SK-N-SH (cell line): ENCODE results near the gene TRPM2. TPM values are rescaled to one million over a fixed set of nuclear protein-coding genes. Genes with fewer than 3 reads are reported as not detected.

ENCODE experiments used
- CTCF ChIA-PET: fragments of 300-600, 350-600 bp; formaldehyde crosslinking; extraction: SDS; loops from one replicate; lab custom pipeline; 2021; lab: Yijun Ruan, JAX
- POLR2A ChIA-PET: fragments of 350-600 bp; sonication (Branson Sonifier 250); formaldehyde crosslinking; extraction: SDS; loops from one replicate; lab custom pipeline; 2020; ENCODE audit warnings: antibody characterized with exemption, inconsistent platforms; lab: Yijun Ruan, JAX
- DNase-seq: peaks from one replicate; pipeline ENCODE4 v3.0.0; 2012
- H2AFZ ChIP-seq: fragments of 200-600 bp; sonication (generic); 2 replicates; pipeline ENCODE4 v1.8.1; 2016; ENCODE audit warnings: antibody characterized with exemption, mild to moderate bottlenecking, low read depth
- H3F3A ChIP-seq: fragments of 200-600 bp; sonication (generic); replicated peaks from 2 replicates; pipeline ENCODE3; 2016; ENCODE audit warnings: antibody characterized with exemption, mild to moderate bottlenecking; ENCODE audit not compliant: insufficient read depth
- H3K27ac ChIP-seq, 2 experiments: fragments of 200-500 bp in 1 of 2; fragments of 200-600 bp in 1 of 2; sonication (Bioruptor generic) in 1 of 2; sonication (generic), shearing (Covaris generic) in 1 of 2; 2 replicates each; pipeline versions ENCODE4 v1.5.1 to v1.6.1; 2014 to 2016; ENCODE audit warnings: low read depth in 2 of 2, inconsistent platforms in 1 of 2, low read length in 1 of 2, mild to moderate bottlenecking in 1 of 2, mixed read lengths in 1 of 2
- H3K27me3 ChIP-seq: fragments of 200-600 bp; sonication (generic), shearing (Covaris generic); 2 replicates; pipeline ENCODE4 v1.6.1; 2016; ENCODE audit warnings: mixed run types; ENCODE audit not compliant: insufficient read depth
- H3K36me3 ChIP-seq, 2 experiments: fragments of 200-500 bp in 1 of 2; fragments of 200-600 bp in 1 of 2; sonication (Bioruptor generic) in 1 of 2; sonication (generic) in 1 of 2; replicated peaks in 1 of 2; 2 replicates each; pipeline versions ENCODE3 to v1.5.1; 2014 to 2016; ENCODE audit warnings: low read length in 1 of 2, mild to moderate bottlenecking in 1 of 2; ENCODE audit not compliant: insufficient read depth in 2 of 2, control insufficient read depth in 1 of 2
- H3K4me1 ChIP-seq, 2 experiments: fragments of 200-500 bp in 1 of 2; fragments of 200-600 bp in 1 of 2; sonication (Bioruptor generic) in 1 of 2; sonication (generic), shearing (Covaris generic) in 1 of 2; 2 replicates each; pipeline versions ENCODE4 v1.5.1 to v1.6.1; 2014 to 2016; ENCODE audit warnings: low read depth in 1 of 2, low read length in 1 of 2, mixed run types in 1 of 2; ENCODE audit not compliant: insufficient read depth in 2 of 2, control insufficient read depth in 1 of 2
- H3K4me2 ChIP-seq: fragments of 200-600 bp; sonication (generic), shearing (Covaris generic); 2 replicates; pipeline ENCODE4 v1.6.1; 2017; ENCODE audit warnings: mixed run types
- H3K4me3 ChIP-seq, 2 experiments: fragments of 200-500 bp in 1 of 2; fragments of 200-600 bp in 1 of 2; sonication (Bioruptor generic) in 1 of 2; sonication (generic), shearing (Covaris generic) in 1 of 2; 2 replicates each; pipeline versions ENCODE4 v1.5.1 to v1.8.1; 2014 to 2016; ENCODE audit warnings: low read depth in 2 of 2, inconsistent platforms in 1 of 2, low read length in 1 of 2, mild to moderate bottlenecking in 1 of 2, mixed read lengths in 1 of 2, moderate library complexity in 1 of 2
- H3K79me2 ChIP-seq: fragments of 200-600 bp; sonication (generic); 2 replicates; pipeline ENCODE4 v1.8.1; 2017; ENCODE audit warnings: mild to moderate bottlenecking; ENCODE audit not compliant: insufficient read depth
- H3K9ac ChIP-seq: fragments of 200-600 bp; sonication (generic); 2 replicates; pipeline ENCODE4 v1.6.1; 2017; ENCODE audit warnings: mixed run types
- H3K9me2 ChIP-seq: fragments of 200-600 bp; sonication (generic); 2 replicates; pipeline ENCODE4 v1.6.1; 2017; ENCODE audit warnings: mixed run types
- H3K9me3 ChIP-seq: fragments of 200-600 bp; sonication (generic); 2 replicates; pipeline ENCODE4 v1.6.1; 2017; ENCODE audit warnings: mixed run types, mild to moderate bottlenecking, moderate library complexity
- H4K20me1 ChIP-seq: fragments of 200-600 bp; sonication (generic); 2 replicates; pipeline ENCODE4 v1.6.1; 2017; ENCODE audit warnings: mild to moderate bottlenecking, mixed run types; ENCODE audit not compliant: insufficient read depth
- CHD2 ChIP-seq: fragments of 150-350 bp; IDR thresholded peaks from 2 replicates; pipeline ENCODE4 v1.6.1; 2018; ENCODE audit warnings: low read length; ENCODE audit not compliant: partially characterized antibody
- CTCF ChIP-seq: fragments of 200-600 bp; sonication (generic); IDR thresholded peaks from 2 replicates; pipeline ENCODE4 v1.6.1; 2017; ENCODE audit warnings: antibody characterized with exemption, mild to moderate bottlenecking, moderate library complexity
- FOSL2 ChIP-seq: IDR thresholded peaks from 2 replicates; pipeline ENCODE4 v1.4.0; 2012; ENCODE audit warnings: low read depth, mild to moderate bottlenecking, moderate library complexity, borderline replicate concordance
- GABPA ChIP-seq: IDR thresholded peaks from 2 replicates; pipeline ENCODE4 v1.4.0; 2012; ENCODE audit warnings: low read depth, mild to moderate bottlenecking
- MEF2A ChIP-seq: IDR thresholded peaks from 2 replicates; pipeline ENCODE4 v1.4.0; 2012; ENCODE audit warnings: low read depth, borderline replicate concordance
- MXI1 ChIP-seq: IDR thresholded peaks from 2 replicates; pipeline ENCODE4 v1.6.1; 2012; ENCODE audit warnings: mild to moderate bottlenecking, low read depth, low read length, improper control_type of control experiment
- NFIC ChIP-seq: IDR thresholded peaks from 2 replicates; pipeline ENCODE4 v1.4.0; 2012; ENCODE audit warnings: borderline replicate concordance
- RAD21 ChIP-seq: IDR thresholded peaks from 2 replicates; pipeline ENCODE4 v1.6.1; 2012; ENCODE audit warnings: mild to moderate bottlenecking, low read length
- RCOR1 ChIP-seq: fragments of 150-350 bp; IDR thresholded peaks from 2 replicates; pipeline ENCODE4 v1.6.1; 2017; ENCODE audit warnings: antibody characterized with exemption, low read length
- RXRA ChIP-seq: IDR thresholded peaks from 2 replicates; pipeline ENCODE4 v1.4.0; 2012; ENCODE audit warnings: low read depth, mild to moderate bottlenecking, borderline replicate concordance
- SIN3A ChIP-seq: IDR thresholded peaks from 2 replicates; pipeline ENCODE4 v1.6.1; 2012; ENCODE audit warnings: low read depth, mild to moderate bottlenecking, low read length, moderate library complexity, borderline replicate concordance
- TAF1 ChIP-seq: IDR thresholded peaks from 2 replicates; pipeline ENCODE4 v1.6.1; 2012; ENCODE audit warnings: low read depth, mild to moderate bottlenecking, low read length, moderate library complexity, borderline replicate concordance
- TCF12 ChIP-seq: IDR thresholded peaks from 2 replicates; pipeline ENCODE4 v1.4.0; 2012
- TEAD4 ChIP-seq: IDR thresholded peaks from 2 replicates; pipeline ENCODE4 v1.4.0; 2012; ENCODE audit warnings: mild to moderate bottlenecking, borderline replicate concordance; ENCODE audit not compliant: insufficient read depth
- USF2 ChIP-seq: fragments of 150-350 bp; IDR thresholded peaks from 2 replicates; pipeline ENCODE4 v1.6.1; 2017; ENCODE audit warnings: antibody characterized with exemption, low read length, low read depth, borderline replicate concordance
- YY1 ChIP-seq: IDR thresholded peaks from 2 replicates; pipeline ENCODE4 v1.4.0; 2012; ENCODE audit warnings: low read depth, mild to moderate bottlenecking
- ZBTB33 ChIP-seq: IDR thresholded peaks from 2 replicates; pipeline ENCODE4 v1.4.0; 2012; ENCODE audit warnings: low read depth, borderline replicate concordance
- WGBS: methylation state at CpG from one replicate; pipeline ENCODE4 v1.1.6; 2017; ENCODE audit warnings: low lambda C conversion rate; 5-methylcytosine and 5-hydroxymethylcytosine counted together
- polyA plus RNA-seq, 3 experiments: library from polyadenylated mRNA; depleted of rRNA; stranded (reverse); fragments of >200 nt; gene quantifications; 2 replicates each; pipeline ENCODE4 v1.2.3, GENCODE V29; 2012

TRPM2 gene
- polyA plus RNA-seq, 1 of the 3 experiments (the other 2 are of a cell fraction) = not detected

- Histone ChIP-seq H2AFZ (no peak overlapping the region), H4K20me1 (peaks cover 63% of the 10 kb centered on the region), H3F3A (no peaks in the 10 kb centered on the region), H3K27ac (no peak overlapping the region), H3K9ac (no peak overlapping the region), H3K79me2 (peaks cover 74% of the 10 kb centered on the region), H3K4me1 (peaks cover 3 to 19% of the 10 kb centered on the region in 2 experiments; a peak in 1 of 4 replicates), H3K9me3 (no peaks in the 10 kb centered on the region), H3K9me2 (no peaks in the 10 kb centered on the region), H3K27me3 (no peaks in the 10 kb centered on the region), H3K4me3 (no peak overlapping the region), H3K4me2 (no peak overlapping the region), H3K36me3 (no peaks in the 10 kb centered on the region)
- ChIA-PET POLR2A (no interaction called here), CTCF (interaction anchor here (0.6 to 2.2 kb wide), 18 partner anchors 9 to 494 kb away, joined by 3 to 12 read pairs (median 4); partner anchors contain the start of gene CFAP410)
- DNase-seq = no peak
- WGBS = 98% methylated on average over 7 of the region's 16 CpGs
- TF ChIP-seq TCF12 (no peak), SIN3A (no peak), CTCF (no peak), TEAD4 (no peak), RAD21 (no peak), GABPA (no peak), TAF1 (no peak), RCOR1 (no peak), MXI1 (no peak), FOSL2 (no peak), YY1 (no peak), RXRA (no peak), MEF2A (no peak), CHD2 (no peak), NFIC (no peak), ZBTB33 (no peak), USF2 (no peak)
Observed at GRCh38 chr21:44304011-44304616, 49.3 kb upstream of the TRPM2 start.
